Measurements from ENCODE around the gene SNAPC1. TPM values are rescaled to one million over a fixed set of nuclear protein-coding genes. Genes with fewer than 3 reads are reported as not detected.
A peak's percentile ranks its signal among the peaks of the same experiment; 100 is the strongest.

The SNAPC1 gene
- total RNA-seq, 1 experiment from 2014 or later = 13.8 TPM

- TF ChIP-seq CTCF (conservative IDR thresholded peaks at IDR 0.05; ENCODE audit: low read depth, low read length) (no peak), EZH2 (IDR thresholded peaks at IDR 0.05; ENCODE audit: borderline replicate concordance, low read depth, low read length, poor library complexity, severe bottlenecking) (no peak)
- ChIA-PET POLR2A (ENCODE audit: low non-redundant PET) (no interaction called here), CTCF (no interaction called here)
- no peak overlapping the region for H3K4me3 ChIP-seq (ENCODE audit: low read depth, low read length, poor library complexity, severe bottlenecking)
- H3K27me3 ChIP-seq (replicated peaks; ENCODE audit: insufficient read depth, low read depth, low read length, poor library complexity) = no peaks in the 10 kb centered on the region
- no peak for DNase-seq (ENCODE audit: low spot score)
- BruUV-seq (replicated peaks) = no TSS peak
- no peaks in the 10 kb centered on the region for H3K9me3 ChIP-seq (ENCODE audit: low read depth, low read length, poor library complexity, severe bottlenecking)
- no peak overlapping the region for H3K27ac ChIP-seq (ENCODE audit: low read depth, low read length, poor library complexity, severe bottlenecking)
- intact Hi-C loops (cut with micrococcal nuclease; ENCODE audit: unreplicated experiment) = no loop called here
- H3K36me3 ChIP-seq (ENCODE audit: insufficient read depth, low read length, poor library complexity, severe bottlenecking) = no peaks in the 10 kb centered on the region
- no peaks in the 10 kb centered on the region for H3K4me1 ChIP-seq (ENCODE audit: insufficient read depth, low read length, poor library complexity, severe bottlenecking)
Observed at GRCh38 chr14:61803755-61804154, 41.5 kb downstream of the SNAPC1 start.

- H3K36me3 ChIP-seq (ENCODE audit: insufficient read depth, low read length, poor library complexity, severe bottlenecking) = no peaks in the 10 kb centered on the region
- TF ChIP-seq CTCF (conservative IDR thresholded peaks at IDR 0.05; ENCODE audit: low read depth, low read length) (no peak), EZH2 (IDR thresholded peaks at IDR 0.05; ENCODE audit: borderline replicate concordance, low read depth, low read length, poor library complexity, severe bottlenecking) (no peak)
- no peak for DNase-seq (ENCODE audit: low spot score)
- H3K27ac ChIP-seq (ENCODE audit: low read depth, low read length, poor library complexity, severe bottlenecking) = no peak overlapping the region
- ChIA-PET CTCF (no interaction called here), POLR2A (ENCODE audit: low non-redundant PET) (no interaction called here)
- no peaks in the 10 kb centered on the region for H3K4me1 ChIP-seq (ENCODE audit: insufficient read depth, low read length, poor library complexity, severe bottlenecking)
- no TSS peak for BruUV-seq (replicated peaks)
- peaks cover 1% of the 10 kb centered on the region for H3K27me3 ChIP-seq (replicated peaks; ENCODE audit: insufficient read depth, low read depth, low read length, poor library complexity)
- no peak overlapping the region for H3K4me3 ChIP-seq (ENCODE audit: low read depth, low read length, poor library complexity, severe bottlenecking)
- intact Hi-C loops (cut with micrococcal nuclease; ENCODE audit: unreplicated experiment) = no loop called here
- no peaks in the 10 kb centered on the region for H3K9me3 ChIP-seq (ENCODE audit: low read depth, low read length, poor library complexity, severe bottlenecking)
Observed at GRCh38 chr14:61805451-61805850, 43.2 kb downstream of the SNAPC1 start.

- intact Hi-C loops (cut with micrococcal nuclease; ENCODE audit: unreplicated experiment) = no loop called here
- Histone ChIP-seq H3K27ac (ENCODE audit: low read depth, low read length, poor library complexity, severe bottlenecking) (no peak overlapping the region), H3K27me3 (replicated peaks; ENCODE audit: insufficient read depth, low read depth, low read length, poor library complexity) (peaks cover 49% of the 10 kb centered on the region), H3K4me1 (ENCODE audit: insufficient read depth, low read length, poor library complexity, severe bottlenecking) (no peaks in the 10 kb centered on the region), H3K4me3 (ENCODE audit: low read depth, low read length, poor library complexity, severe bottlenecking) (peak overlapping the region; percentile 51), H3K36me3 (ENCODE audit: insufficient read depth, low read length, poor library complexity, severe bottlenecking) (no peaks in the 10 kb centered on the region), H3K9me3 (ENCODE audit: low read depth, low read length, poor library complexity, severe bottlenecking) (no peaks in the 10 kb centered on the region)
- DNase-seq (ENCODE audit: low spot score) = no peak
- BruUV-seq (replicated peaks) = no TSS peak
- no peak for TF ChIP-seq CTCF (conservative IDR thresholded peaks at IDR 0.05; ENCODE audit: low read depth, low read length)
- no peak for TF ChIP-seq EZH2 (IDR thresholded peaks at IDR 0.05; ENCODE audit: borderline replicate concordance, low read depth, low read length, poor library complexity, severe bottlenecking)
- ChIA-PET POLR2A (ENCODE audit: low non-redundant PET) (no interaction called here), CTCF (no interaction called here)
Observed at GRCh38 chr14:61811882-61812346, 49.7 kb downstream of the SNAPC1 start.

All from A673 (cell line).